Mesenteric fat pad (tissue), 1 donor: ENCODE measurements around the gene NDFIP2. TPM values are rescaled to one million over a fixed set of nuclear protein-coding genes. Genes with fewer than 3 reads are reported as not detected.

Experiments
- DNase-seq: peaks from one replicate; pipeline ENCODE4 v3.0.0-alpha.2; 2020; ENCODE audit warnings: low spot score
- total RNA-seq: library from RNA; stranded (reverse); fragmentation: NEBNext Ultra II Directional; extraction: Animal tissue kit (Norgen Biotek cat#: 25700); gene quantifications from one replicate; pipeline ENCODE4 v1.2.1, GENCODE V29; 2021
- donor health status: DM: yes; HTN: yes; CAD: no.

Gene NDFIP2
- total RNA-seq, 1 donor from 2014 or later: 19.1 TPM

DNA sequence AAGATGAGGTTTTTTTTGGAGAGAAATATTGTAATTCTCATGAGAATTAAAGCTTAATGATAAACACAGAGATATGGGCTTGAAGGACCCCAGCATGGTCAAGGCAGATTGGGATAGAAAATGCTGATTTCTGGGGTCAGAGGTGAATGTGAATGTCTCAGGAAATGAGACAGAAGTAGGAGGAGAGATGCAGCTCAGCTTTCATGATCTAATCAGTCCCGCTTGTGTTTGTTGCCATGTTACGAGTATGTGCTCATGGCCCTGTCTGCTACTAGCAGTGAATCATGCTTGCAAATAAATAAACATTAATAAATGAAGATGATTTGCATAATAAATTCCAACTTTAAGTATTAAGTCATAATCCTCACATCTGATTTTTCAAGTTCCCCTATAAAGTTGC lies 23.0 kb upstream of the NDFIP2 start:
- no peak for DNase-seq

DNA sequence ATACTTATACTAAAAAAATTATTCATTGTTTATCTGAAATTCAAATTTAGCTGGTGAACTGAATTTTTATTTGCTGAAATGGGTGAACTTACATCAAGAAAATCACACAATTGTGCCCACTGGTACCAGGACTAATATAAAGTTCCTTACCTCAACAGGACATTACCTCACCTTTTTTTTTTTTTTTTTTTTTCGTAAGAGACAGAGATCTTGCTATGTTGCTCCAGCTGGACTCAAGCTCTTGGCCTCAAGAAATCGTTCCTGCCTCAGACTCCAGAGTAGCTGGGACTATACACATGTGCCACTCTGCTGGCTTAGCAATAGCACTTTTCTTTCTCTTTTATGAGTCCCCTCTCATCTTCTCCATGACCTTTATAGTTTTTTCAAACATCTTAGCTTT lies 22.5 kb upstream of the NDFIP2 start:
- no peak for DNase-seq

DNA sequence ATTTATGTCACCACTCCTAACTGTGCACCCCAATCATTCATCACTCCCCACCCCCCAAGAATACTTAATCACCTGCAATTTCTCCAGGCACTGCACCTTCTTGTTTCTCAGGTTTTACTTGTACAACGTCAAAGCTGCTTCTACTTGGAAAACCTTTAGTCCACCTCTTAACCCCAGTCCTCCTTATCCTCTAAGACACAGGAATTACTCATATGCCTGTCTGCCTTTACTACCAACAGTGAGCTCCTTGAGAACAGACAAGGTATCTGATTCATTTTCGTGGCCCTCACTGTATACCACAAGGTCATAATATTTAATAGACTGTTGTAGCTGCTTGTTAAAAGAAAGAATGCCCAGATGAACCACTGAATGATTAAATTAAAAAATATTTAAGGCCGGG lies 21.0 kb upstream of the NDFIP2 start:
- no peak for DNase-seq

DNA sequence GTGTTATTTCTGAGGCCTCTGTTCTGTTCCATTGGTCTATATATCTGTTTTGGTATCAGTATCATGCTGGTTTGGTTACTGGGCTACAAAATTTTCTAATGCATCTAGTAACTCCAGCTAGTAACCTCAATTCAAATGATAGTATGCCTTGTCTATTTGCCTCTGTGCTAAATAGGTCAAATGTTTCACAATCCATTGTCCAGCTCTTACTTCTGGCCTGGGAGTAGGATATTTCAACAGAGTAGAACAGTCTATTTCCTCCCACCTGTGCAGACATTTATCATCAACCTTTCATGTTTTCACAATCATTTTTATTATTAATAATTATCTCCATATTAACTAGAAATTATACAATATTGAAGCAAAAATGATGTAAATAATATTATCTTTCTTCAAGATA lies 18.1 kb upstream of the NDFIP2 start:
- no peak for DNase-seq

DNA sequence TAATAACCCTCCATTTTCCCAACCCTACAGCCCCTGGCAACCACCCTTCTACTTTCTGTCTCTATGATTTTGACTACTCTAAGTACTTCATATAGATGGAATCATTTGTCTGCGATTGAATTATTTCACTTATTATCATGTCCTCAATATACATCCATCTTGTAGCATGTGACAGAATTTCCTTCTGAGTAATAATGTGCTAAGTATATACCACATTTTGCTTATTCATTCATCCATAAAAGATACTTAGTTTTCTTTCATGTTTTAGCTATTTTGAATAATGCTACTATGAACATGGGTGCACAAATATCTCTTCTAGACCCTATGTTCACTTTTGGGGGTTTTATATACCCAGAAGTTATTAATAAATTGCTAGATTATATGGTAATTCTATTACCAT lies 17.4 kb upstream of the NDFIP2 start:
- no peak for DNase-seq

DNA sequence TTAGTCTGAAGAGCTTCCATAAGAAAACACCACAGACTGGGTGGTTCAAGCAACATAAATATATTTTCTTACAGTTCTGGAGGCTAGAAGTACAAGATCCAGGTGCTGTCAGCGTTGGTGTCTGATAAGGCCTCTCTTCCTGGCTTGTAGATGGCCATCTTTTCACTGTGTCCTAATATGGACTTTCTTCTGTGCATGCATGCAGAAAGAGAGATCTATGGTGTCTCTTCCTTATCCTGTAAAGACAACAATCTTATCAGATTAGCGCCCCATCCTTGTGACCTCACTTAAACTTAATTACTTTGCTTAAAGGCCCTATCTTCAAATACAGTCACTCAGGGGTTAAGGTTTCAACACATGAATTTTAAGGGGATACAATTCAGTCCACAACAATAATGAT lies 14.1 kb upstream of the NDFIP2 start:
- no peak for DNase-seq

DNA sequence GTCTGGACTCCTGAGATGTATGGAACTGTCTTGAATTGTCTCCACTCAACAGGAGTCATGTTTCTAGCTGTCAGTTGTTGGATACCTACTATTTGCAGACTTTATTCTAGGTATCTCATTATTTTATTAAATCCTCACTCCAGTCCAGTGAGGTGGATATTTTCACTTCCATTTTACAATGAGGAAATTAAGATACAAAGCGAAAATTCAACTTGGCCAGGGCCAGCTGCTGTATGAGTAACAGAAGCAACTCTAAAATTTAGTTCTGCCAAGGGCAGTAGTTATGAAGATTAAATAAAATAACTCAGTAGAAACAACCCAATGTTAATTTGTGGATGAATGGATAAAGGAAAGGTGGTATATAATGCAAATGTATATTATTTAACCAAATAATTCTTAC lies 12.6 kb upstream of the NDFIP2 start:
- no peak for DNase-seq

DNA sequence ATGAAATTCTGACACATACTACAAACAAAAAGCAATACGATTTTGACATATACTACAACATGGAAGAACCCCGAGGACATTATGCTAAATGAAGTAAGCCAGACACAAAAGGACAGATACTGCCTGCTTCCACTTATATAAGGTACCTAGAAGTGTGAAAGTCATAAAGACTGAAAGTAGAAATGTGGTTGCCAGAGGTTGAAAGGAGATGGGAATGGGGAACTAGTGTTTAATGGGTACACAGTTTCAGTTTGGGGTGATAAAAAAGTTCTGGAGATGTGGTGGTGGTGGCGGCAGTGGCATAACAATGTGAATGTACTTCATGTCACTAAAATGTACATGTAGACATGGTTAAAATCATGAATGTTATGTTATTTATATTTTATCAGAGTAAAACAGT lies 12.1 kb upstream of the NDFIP2 start:
- no peak for DNase-seq

DNA sequence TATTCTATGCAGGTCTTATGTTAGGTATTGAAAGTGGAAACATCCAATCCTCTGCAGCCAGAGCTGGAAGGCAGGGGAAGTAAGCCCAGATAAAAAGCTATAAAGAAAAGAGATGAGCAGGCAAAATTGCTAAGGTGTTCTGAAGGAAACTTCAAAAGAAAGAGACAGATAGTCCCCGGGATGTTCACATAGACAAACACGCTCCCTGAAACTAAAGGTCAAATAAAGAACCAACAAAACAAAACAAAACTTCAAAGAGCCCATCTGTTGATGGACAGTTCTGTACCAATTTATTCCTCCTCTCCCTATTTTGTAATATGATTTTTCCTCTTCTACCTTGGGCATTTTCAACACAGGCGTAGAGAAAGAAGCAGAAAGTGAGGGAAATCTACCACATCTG lies 11.3 kb upstream of the NDFIP2 start:
- DNase-seq: no peak

DNA sequence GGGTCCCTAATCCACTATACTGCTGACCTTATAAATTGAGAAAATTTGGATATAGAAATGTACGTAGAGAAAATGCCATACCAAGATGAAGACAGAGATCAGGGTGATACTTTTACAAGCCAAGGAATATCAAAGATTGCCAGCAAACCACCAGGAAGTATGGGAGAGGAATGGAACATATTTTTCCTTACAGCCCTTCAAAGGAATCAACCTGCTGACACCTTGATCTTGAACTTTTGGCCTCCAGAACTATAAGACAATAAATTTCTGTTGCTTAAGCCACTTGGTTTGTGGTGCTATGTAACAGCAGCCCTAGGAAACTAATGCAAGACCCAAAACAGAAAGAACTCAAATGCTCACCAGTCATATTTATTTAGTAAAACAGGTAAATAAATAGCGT lies 10.3 kb upstream of the NDFIP2 start:
- no peak for DNase-seq

DNA sequence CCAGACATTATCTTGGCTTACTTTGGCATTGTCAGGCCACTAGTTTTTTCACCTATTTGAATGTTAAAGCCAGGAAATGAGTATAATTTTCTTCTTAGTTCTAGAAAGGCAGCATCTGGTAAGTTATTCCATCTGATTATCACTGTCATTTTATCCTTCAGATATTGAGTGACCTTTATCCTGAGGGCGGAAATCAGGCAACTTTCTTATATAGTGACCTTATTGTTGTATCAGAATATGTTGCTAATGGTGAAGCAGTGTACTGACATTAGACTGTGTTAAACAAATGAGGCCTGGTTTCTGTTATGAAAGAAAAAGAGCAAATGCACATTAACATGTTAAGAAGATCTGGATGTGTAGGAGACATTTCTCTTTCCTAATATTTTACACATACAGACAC lies 5.4 kb upstream of the NDFIP2 start:
- DNase-seq: no peak

DNA sequence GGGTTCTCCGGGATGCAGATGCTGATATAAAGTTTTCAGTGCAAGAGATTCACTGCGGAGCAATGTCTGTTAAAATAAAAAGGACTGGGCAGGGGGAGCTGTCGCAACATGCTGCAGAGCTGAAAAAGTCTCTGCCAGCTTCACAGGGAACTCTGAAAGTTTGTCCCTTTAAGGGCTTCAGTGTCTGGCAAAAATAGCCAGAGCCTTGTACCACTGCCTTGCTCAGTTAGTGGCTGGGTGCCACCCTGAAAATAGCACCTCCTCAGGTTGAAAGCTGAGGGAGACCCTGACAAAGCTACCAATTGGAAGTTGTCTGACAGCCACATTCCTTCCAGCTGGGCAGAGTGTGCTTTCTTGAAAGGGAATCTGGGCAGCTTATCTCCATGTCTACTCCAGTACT lies 3.0 kb upstream of the NDFIP2 start:
- DNase-seq: no peak

DNA sequence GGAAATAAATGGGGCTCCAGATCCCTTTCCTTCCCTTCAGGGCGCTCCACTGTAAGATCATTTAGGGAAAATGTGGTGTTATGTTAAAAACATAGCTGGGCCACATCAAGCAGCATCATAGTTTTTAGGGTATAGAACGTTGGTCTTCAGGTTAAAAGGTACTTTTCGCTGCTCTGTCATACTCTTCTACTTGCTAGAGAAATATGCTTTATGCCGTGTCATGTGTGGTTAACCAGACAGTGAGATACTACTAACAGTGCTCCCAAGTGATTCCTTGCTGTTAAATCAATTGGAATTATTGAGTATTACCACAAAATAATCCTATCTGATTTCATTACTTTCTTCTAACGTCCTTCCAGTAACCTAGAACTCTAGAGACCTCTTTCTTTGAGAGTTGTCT lies 1.1 kb upstream of the NDFIP2 start:
- DNase-seq: no peak

DNA sequence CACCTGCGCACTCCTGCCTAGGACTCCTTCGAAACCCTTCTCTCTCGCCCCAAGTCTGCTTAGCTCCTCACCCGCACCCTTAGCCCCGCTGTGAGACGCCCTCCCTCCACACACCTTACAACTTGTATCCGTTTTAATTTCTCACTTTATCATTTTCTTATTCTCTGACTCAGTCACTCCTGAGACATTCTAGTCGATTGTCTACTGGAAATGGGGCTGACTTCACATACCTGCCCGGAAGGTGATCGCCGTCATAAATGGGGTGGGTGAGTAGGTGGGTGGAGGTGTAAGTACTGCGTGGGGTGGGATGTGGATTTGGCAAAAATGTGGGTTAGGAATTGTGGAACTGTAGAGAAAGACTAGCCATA lies 714 bp downstream of the NDFIP2 start:
- no peak for DNase-seq

DNA sequence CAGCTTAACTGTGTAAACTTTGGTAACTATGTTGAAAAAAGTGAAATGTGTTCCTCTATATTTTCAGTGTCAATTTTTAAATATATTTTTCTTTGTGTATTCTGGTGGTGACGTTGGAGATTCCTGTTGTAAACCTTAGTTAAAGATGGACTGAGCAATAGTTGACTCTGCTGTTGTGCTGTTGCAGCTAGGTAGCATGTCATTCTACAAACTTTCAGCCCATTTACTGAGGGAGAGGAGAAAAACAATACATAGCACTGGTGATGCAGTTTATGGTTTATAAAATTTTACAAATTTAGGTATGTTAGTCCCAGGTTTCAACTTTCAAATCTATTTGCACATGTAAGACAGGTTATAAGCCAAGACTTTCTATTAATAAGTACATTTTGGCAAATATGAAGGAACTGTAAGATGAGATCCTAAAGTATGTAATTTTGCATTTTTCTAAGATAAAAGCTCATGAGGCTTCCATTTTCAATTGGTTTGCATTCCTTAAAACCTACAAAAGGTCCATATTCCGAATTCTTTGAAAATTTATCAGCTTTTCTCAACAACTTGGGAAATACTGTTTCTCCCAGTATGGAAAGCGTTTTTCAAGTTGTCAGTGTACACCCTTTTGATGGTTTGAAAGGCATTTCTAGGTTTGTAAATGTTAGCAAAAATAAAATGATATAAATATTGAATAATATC lies 1.5 kb downstream of the NDFIP2 start:
- DNase-seq: no peak

DNA sequence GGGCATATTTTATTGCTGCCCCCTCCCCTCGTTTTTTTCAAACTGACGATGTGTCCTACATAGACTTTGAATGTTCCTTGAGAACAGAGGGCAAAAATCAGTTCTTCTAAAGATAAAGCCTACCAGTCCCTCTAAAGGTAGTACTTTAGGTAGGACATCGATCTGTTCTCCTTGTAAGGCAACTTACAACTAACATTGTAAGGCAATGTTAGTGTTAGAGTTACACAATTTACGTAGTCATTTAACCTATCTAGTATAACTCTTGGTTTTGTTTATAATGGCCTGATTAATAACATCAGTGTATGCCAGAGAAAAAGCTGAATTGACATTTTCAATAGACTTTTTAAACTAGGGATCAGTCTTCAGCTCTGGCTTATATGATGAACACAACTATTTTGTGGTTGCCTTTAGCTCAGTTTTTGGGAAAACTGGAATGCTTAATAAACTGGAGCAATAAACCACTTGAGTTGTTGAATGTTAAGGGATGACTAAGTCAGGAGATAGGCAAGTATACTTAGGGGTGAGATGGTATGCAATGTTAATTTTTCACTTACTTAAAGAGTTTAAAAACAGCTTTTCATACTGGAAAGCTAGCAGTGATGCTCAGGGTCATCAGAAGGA lies 2.2 kb downstream of the NDFIP2 start:
- DNase-seq: no peak

DNA sequence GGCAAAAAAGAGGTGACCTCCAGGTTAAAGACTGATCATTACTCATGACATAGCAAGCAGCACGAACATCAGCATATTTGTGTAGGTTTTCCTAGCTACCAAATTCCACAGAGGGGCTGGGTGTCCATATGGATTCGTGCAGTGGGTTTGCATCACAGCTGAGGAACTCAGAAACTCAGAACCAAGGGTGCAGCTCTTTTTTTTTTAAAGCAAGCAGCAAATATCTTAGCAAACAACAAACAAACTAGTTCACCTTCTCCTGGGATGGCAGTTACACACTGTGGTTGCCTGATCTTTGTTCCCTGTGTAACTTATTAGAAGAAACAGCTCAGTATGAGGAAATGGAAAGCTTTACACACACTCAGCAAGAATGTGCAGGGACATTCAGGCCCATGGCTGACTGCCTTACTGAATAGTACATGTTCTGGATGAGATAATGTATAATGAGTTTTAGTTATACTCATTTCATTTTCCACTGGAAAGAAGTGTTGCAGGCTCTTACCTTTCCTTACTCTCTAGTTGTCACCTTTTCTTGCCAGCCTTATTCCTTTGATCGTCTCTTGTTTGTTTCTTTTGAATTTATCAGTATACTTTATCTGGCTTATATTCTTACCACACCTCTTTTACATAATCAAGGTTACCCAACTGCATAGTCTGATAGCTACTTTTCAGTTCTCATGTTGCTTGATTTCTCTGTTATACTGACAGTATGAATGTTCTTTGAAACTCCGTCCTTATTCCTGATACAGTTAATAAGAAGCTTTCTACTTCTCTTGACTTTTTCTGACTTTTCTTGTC lies 4.3 kb downstream of the NDFIP2 start:
- DNase-seq: no peak

DNA sequence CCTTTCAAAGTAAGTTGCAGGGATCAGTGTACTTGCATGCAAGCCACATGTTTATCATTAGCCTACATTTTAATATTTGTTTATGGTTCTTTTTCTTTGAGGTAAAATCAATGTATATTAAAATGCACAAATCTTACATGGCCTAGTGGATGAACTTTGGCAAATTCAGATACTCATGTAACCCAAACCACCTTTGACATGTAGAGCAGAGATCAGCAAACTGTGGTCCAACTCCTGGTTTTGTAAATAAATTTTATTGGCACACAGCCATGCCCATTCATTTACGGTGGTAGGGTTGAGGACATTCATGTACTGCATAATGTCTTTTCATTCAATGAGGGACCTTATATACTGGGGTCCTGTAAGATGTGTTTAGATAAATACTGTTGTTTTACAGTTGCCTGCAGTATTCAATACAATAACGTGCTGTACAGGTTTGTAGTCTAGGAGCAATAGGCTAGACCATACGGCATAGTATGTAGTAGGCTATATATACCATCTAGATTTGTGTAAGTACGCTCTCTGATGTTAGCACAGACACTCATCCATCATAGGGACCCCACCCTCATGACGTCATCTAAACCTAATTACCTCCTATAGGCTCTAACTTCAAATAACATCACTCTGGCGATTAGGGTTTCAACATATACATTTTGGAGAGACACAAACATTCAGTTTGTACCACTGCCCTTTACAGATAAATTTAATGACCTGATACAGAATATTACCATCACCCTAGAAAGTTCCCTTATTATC lies 5.7 kb downstream of the NDFIP2 start:
- DNase-seq: no peak

DNA sequence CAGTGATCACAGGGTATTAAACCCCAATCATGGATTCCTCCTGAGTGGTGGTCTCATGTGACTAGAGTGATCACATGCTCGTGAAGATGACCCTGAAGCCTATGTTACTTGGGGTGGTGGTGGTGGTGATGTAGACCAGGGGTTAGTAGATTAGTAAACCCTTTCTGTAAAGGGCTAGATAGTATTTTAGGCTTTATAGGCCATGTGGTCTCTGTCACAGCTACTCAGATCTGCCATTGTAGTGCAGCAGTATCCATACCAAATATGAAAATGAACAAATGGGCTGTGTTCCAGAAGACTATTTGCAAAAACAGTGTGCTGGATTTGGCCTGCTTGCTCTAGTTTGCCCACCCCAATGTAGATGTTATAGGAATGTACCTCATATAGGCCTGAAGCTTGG lies 9.4 kb downstream of the NDFIP2 start:
- DNase-seq: no peak

DNA sequence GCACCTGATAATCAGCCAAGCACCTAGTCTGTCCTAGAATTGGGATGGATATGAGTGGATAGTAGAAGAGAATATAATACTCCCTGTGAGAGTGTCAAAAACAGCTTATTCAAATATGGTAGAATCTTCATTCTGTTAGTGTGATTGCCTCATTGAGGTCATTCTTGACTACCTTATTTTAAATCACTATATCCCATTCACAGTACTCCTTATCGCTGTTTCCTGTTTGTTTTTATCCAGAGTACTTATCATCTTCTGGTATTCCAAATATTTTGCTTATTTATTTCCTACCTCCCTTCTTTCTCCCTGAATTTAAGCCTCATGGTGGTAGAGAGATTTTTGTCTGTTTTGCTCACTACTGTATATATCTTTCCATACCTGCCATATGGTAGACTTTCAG lies 9.9 kb downstream of the NDFIP2 start:
- DNase-seq: no peak

DNA sequence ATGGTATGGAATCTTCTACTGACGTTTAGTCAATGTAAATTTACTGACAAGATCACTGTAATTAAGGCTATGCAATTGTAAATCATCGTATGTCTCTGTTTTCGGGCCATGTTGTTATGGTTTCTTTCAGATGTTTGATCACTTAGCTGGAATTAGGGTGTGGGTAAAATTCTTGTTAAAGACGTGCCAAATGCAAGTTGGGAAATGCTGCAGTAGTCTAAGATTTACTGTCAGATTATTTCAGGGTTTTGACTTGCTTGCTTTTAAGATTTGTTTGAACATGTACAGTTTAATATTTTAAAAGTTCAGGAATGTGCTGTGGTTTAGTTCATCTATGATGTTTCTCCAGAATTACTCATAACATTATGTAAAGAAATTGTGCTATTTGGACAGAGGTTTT lies 10.8 kb downstream of the NDFIP2 start:
- no peak for DNase-seq

DNA sequence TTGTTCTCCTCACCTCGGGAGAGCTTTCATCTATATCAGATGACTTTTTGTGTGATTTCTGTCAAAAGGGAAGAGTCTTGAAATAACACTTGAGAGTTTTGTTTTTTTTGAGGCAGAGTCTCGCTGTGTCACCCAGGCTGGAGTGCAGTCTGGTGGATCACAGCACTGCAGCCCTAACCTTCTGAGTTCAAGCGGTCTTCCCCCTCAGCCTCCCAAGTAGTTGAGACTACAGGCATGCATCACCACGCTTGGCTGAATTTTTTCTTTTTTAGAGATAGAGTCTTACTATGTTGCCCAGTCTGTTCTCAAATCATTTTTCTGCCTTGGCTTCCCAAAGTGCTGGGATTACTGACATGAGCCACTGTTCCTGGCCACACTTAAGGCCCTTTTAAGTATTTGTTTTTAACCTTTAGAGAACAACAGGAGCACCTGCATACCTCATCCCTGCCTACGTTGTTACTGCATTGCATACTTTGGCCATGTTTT lies 11.4 kb downstream of the NDFIP2 start:
- no peak for DNase-seq
